HEK293 (cell line): Measurements from ENCODE around the gene ZNF550.

ENCODE experiments used
- GLI4 ChIP-seq: fragments of 450-650 bp; formaldehyde crosslinking; IDR thresholded peaks from 2 replicates; pipeline ENCODE4 v1.5.1; 2016; ENCODE audit warnings: missing biosample characterization, missing genetic modification characterization
- GLIS1 ChIP-seq: fragments of 450-650 bp; formaldehyde crosslinking; IDR thresholded peaks from 2 replicates; pipeline ENCODE4 v1.5.1; 2016; ENCODE audit warnings: missing biosample characterization, missing genetic modification characterization
- OVOL3 ChIP-seq: fragments of 450-650 bp; formaldehyde crosslinking; IDR thresholded peaks from 2 replicates; pipeline ENCODE4 v1.5.1; 2016; ENCODE audit warnings: missing biosample characterization, missing genetic modification characterization
- PBX3 ChIP-seq: sonication (generic); formaldehyde crosslinking; IDR thresholded peaks from 2 replicates; pipeline ENCODE4 v1.8.1; 2022; ENCODE audit warnings: mild to moderate bottlenecking, moderate library complexity, missing genetic modification reagents
- SCRT2 ChIP-seq: fragments of 450-650 bp; formaldehyde crosslinking; IDR thresholded peaks from 2 replicates; pipeline ENCODE4 v1.5.1; 2016; ENCODE audit warnings: missing biosample characterization, missing genetic modification characterization
- TRIM28 ChIP-seq: IDR thresholded peaks from 2 replicates; pipeline ENCODE4 v1.6.1; 2011; ENCODE audit warnings: low read length, control low read depth, borderline replicate concordance
- WT1 ChIP-seq: fragments of 450-650 bp; formaldehyde crosslinking; IDR thresholded peaks from 2 replicates; pipeline ENCODE4 v1.5.1; 2016; ENCODE audit warnings: missing biosample characterization, missing genetic modification characterization
- YY2 ChIP-seq: fragments of 450-650 bp; formaldehyde crosslinking; IDR thresholded peaks from 2 replicates; pipeline ENCODE4 v1.5.1; 2016; ENCODE audit warnings: missing biosample characterization, missing genetic modification characterization
- ZBTB26 ChIP-seq: fragments of 450-650 bp; formaldehyde crosslinking; optimal IDR thresholded peaks from 2 replicates; pipeline ENCODE3; 2016; ENCODE audit warnings: missing biosample characterization, mild to moderate bottlenecking, missing genetic modification characterization
- ZBTB44 ChIP-seq: fragments of 450-650 bp; IDR thresholded peaks from 2 replicates; pipeline ENCODE4 v1.5.1; 2018; ENCODE audit warnings: missing biosample characterization, mild to moderate bottlenecking, missing genetic modification characterization
- ZBTB7A ChIP-seq: fragments of 450-650 bp; formaldehyde crosslinking; IDR thresholded peaks from 2 replicates; pipeline ENCODE4 v1.5.1; 2016; ENCODE audit warnings: low read depth, missing biosample characterization, missing genetic modification characterization
- ZBTB8A ChIP-seq: fragments of 450-650 bp; formaldehyde crosslinking; IDR thresholded peaks from 2 replicates; pipeline ENCODE4 v1.5.1; 2016; ENCODE audit warnings: missing biosample characterization, missing genetic modification characterization
- ZEB2 ChIP-seq: fragments of 450-650 bp; formaldehyde crosslinking; IDR thresholded peaks from 2 replicates; pipeline ENCODE4 v1.5.1; 2016; ENCODE audit warnings: missing biosample characterization, missing genetic modification characterization
- ZNF132 ChIP-seq: fragments of 450-650 bp; formaldehyde crosslinking; IDR thresholded peaks from 2 replicates; pipeline ENCODE4 v1.5.1; 2017; ENCODE audit warnings: missing biosample characterization, missing genetic modification characterization, borderline replicate concordance
- ZNF18 ChIP-seq: fragments of 450-650 bp; formaldehyde crosslinking; IDR thresholded peaks from 2 replicates; pipeline ENCODE4 v1.5.1; 2016; ENCODE audit warnings: missing biosample characterization, missing genetic modification characterization
- ZNF19 ChIP-seq: fragments of 450-650 bp; formaldehyde crosslinking; IDR thresholded peaks from 2 replicates; pipeline ENCODE4; 2016; ENCODE audit warnings: missing biosample characterization, missing genetic modification characterization, low read depth
- ZNF302 ChIP-seq: fragments of 450-650 bp; formaldehyde crosslinking; IDR thresholded peaks from 2 replicates; pipeline ENCODE4 v1.5.1; 2016; ENCODE audit warnings: missing biosample characterization, missing genetic modification characterization, low read depth
- ZNF335 ChIP-seq: fragments of 450-650 bp; formaldehyde crosslinking; conservative IDR thresholded peaks from 2 replicates; pipeline ENCODE4 v1.5.1; 2016; ENCODE audit warnings: missing biosample characterization, missing genetic modification characterization
- ZNF37A ChIP-seq: fragments of 450-650 bp; IDR thresholded peaks from 2 replicates; pipeline ENCODE4 v1.5.1; 2018; ENCODE audit warnings: missing biosample characterization, missing genetic modification characterization
- ZNF398 ChIP-seq: fragments of 450-650 bp; formaldehyde crosslinking; IDR thresholded peaks from 2 replicates; pipeline ENCODE4 v1.5.1; 2017; ENCODE audit warnings: missing biosample characterization, missing genetic modification characterization
- ZNF416 ChIP-seq: fragments of 450-650 bp; formaldehyde crosslinking; IDR thresholded peaks from 2 replicates; pipeline ENCODE4 v1.5.1; 2016; ENCODE audit warnings: missing biosample characterization, missing genetic modification characterization
- ZNF549 ChIP-seq: fragments of 450-650 bp; IDR thresholded peaks from 2 replicates; pipeline ENCODE4 v1.5.1; 2018; ENCODE audit warnings: missing biosample characterization, missing genetic modification characterization, mild to moderate bottlenecking, inconsistent platforms, moderate library complexity
- ZNF558 ChIP-seq: fragments of 450-650 bp; formaldehyde crosslinking; IDR thresholded peaks from 2 replicates; pipeline ENCODE4 v1.5.1; 2016; ENCODE audit warnings: missing biosample characterization, missing genetic modification characterization
- ZNF610 ChIP-seq: fragments of 450-650 bp; formaldehyde crosslinking; IDR thresholded peaks from 2 replicates; pipeline ENCODE4 v1.5.1; 2016; ENCODE audit warnings: missing biosample characterization, missing genetic modification characterization, borderline replicate concordance
- ZNF645 ChIP-seq: fragments of 450-650 bp; formaldehyde crosslinking; IDR thresholded peaks from 2 replicates; pipeline ENCODE4; 2016; ENCODE audit warnings: missing biosample characterization, missing genetic modification characterization
- ZNF654 ChIP-seq: fragments of 450-650 bp; formaldehyde crosslinking; IDR thresholded peaks from 2 replicates; pipeline ENCODE4 v1.5.1; 2016; ENCODE audit warnings: low read depth, missing biosample characterization, missing genetic modification characterization
- ZNF658 ChIP-seq: fragments of 450-650 bp; formaldehyde crosslinking; IDR thresholded peaks from 2 replicates; pipeline ENCODE4; 2016; ENCODE audit warnings: missing biosample characterization, missing genetic modification characterization
- ZNF677 ChIP-seq: fragments of 450-650 bp; IDR thresholded peaks from 2 replicates; pipeline ENCODE4 v1.5.0; 2018; ENCODE audit warnings: missing biosample characterization, mild to moderate bottlenecking, missing genetic modification characterization, moderate library complexity
- ZNF768 ChIP-seq: fragments of 450-650 bp; formaldehyde crosslinking; IDR thresholded peaks from 2 replicates; pipeline ENCODE4 v1.5.1; 2018; ENCODE audit warnings: missing biosample characterization, mild to moderate bottlenecking, missing genetic modification characterization
- ZNF791 ChIP-seq: fragments of 450-650 bp; formaldehyde crosslinking; IDR thresholded peaks from 2 replicates; pipeline ENCODE4 v1.5.1; 2016; ENCODE audit warnings: missing biosample characterization, missing genetic modification characterization
- ZNF830 ChIP-seq: fragments of 450-650 bp; IDR thresholded peaks from 2 replicates; pipeline ENCODE4 v1.5.0; 2018; ENCODE audit warnings: missing biosample characterization, missing genetic modification characterization, low read depth, mild to moderate bottlenecking, moderate library complexity
- ZNF837 ChIP-seq: fragments of 450-650 bp; formaldehyde crosslinking; IDR thresholded peaks from 2 replicates; pipeline ENCODE4 v1.5.1; 2016; ENCODE audit warnings: missing biosample characterization, missing genetic modification characterization

The ZNF550 gene

GRCh38 chr19:57599761-57600383, 40.2 kb upstream of the ZNF550 start, which contains the start of gene ZNF530 (continued):
- TF ChIP-seq PBX3 (CRISPR knock-in tag) = peak; percentile 78
- no peak for TF ChIP-seq ZNF768
- TF ChIP-seq ZNF37A (tag by site-specific recombination) = peak; percentile 59; the same call in 1 of the 2 replicates
- no peak for TF ChIP-seq GLI4 (tag by site-specific recombination)
- no peak for TF ChIP-seq ZBTB7A (tag by site-specific recombination)
- TF ChIP-seq ZNF302 (tag by site-specific recombination) = no peak
- TF ChIP-seq ZNF335 (tag by site-specific recombination) = peak; percentile 98
- peak; percentile 52; the same call in 1 of the 2 replicates for TF ChIP-seq WT1 (tag by site-specific recombination)
- no peak for TF ChIP-seq ZNF19 (tag by site-specific recombination)
- TF ChIP-seq ZNF791 (tag by site-specific recombination) = no peak
- TF ChIP-seq ZNF398 = peak; percentile 61
- peak; percentile 34; the same call in 1 of the 2 replicates for TF ChIP-seq ZNF830 (tag by site-specific recombination)
- TF ChIP-seq ZBTB8A = peak; percentile 43; the same call in 1 of the 2 replicates
- peak; percentile 77 for TF ChIP-seq ZNF549
- TF ChIP-seq OVOL3 (tag by site-specific recombination) = no peak
- TF ChIP-seq ZEB2 (tag by site-specific recombination) = 0 out of 2 replicates have a peak, but pooled peaks have one; percentile 41
- TF ChIP-seq ZNF18 (tag by site-specific recombination) = no peak
- TF ChIP-seq ZNF610 (tag by site-specific recombination) = peak; percentile 77; the same call in 1 of the 2 replicates
- TF ChIP-seq ZNF658 = no peak
- peak; percentile 30; the same call in 1 of the 2 replicates for TF ChIP-seq GLIS1 (tag by site-specific recombination)
- no peak for TF ChIP-seq TRIM28
- peak; percentile 65 for TF ChIP-seq YY2
- TF ChIP-seq ZNF677 (tag by site-specific recombination) = peak; percentile 54; the same call in 1 of the 2 replicates
- no peak for TF ChIP-seq ZNF416
- peak; percentile 48 for TF ChIP-seq ZBTB26 (tag by site-specific recombination)
- no peak for TF ChIP-seq ZNF645 (tag by site-specific recombination)
- no peak for TF ChIP-seq ZNF654 (tag by site-specific recombination)
- no peak for TF ChIP-seq ZNF558 (tag by site-specific recombination)
- TF ChIP-seq ZBTB44 (tag by site-specific recombination) = peak; percentile 74
- TF ChIP-seq ZNF132 (tag by site-specific recombination) = no peak
- peak; percentile 98 for TF ChIP-seq SCRT2 (tag by site-specific recombination)
- no peak for TF ChIP-seq ZNF837 (tag by site-specific recombination)
